ENCODE results near the gene FAM177B.

FAM177B gene

GRCh38 chr1:222736972-222737371 lies at the start of gene FAM177B:
Gene FAM177B (plus strand): TSS chr1:222737202. CDS start chr1:222746546, 9,344 bp downstream.
- no peak within 1 kb of the TSS for H3K4me3 Mint-ChIP-seq
- no peaks in the 10 kb centered on the region for H3K9me3 Mint-ChIP-seq
- peaks cover 22% of the 10 kb centered on the region for H3K36me3 Mint-ChIP-seq (ENCODE audit: low read depth)
- peaks cover 13% of the 10 kb centered on the region for H3K4me1 Mint-ChIP-seq (ENCODE audit: low read depth)
- no peak within 1 kb of the TSS for H3K27ac Mint-ChIP-seq
- no peaks in the 10 kb centered on the region for H3K27me3 Mint-ChIP-seq

- no peak overlapping the region for H3K4me3 Mint-ChIP-seq
- no peaks in the 10 kb centered on the region for H3K27me3 Mint-ChIP-seq
- no peaks in the 10 kb centered on the region for H3K9me3 Mint-ChIP-seq
- peaks cover 27% of the 10 kb centered on the region for H3K36me3 Mint-ChIP-seq (ENCODE audit: low read depth)
- no peak overlapping the region for H3K27ac Mint-ChIP-seq
- H3K4me1 Mint-ChIP-seq (ENCODE audit: low read depth): peaks cover 9% of the 10 kb centered on the region
Measured at GRCh38 chr1:222691016-222691415, 46.0 kb upstream of the FAM177B start.

- Mint-ChIP-seq H3K27ac (no peak overlapping the region), H3K9me3 (no peaks in the 10 kb centered on the region), H3K36me3 (ENCODE audit: low read depth) (peaks cover 26% of the 10 kb centered on the region), H3K4me3 (no peak overlapping the region), H3K4me1 (ENCODE audit: low read depth) (peaks cover 16% of the 10 kb centered on the region), H3K27me3 (no peaks in the 10 kb centered on the region)
Measured at GRCh38 chr1:222694927-222695326, 42.1 kb upstream of the FAM177B start.

- Mint-ChIP-seq H3K27me3 (no peaks in the 10 kb centered on the region), H3K4me1 (ENCODE audit: low read depth) (peaks cover 16% of the 10 kb centered on the region), H3K9me3 (no peaks in the 10 kb centered on the region), H3K4me3 (no peak overlapping the region), H3K36me3 (ENCODE audit: low read depth) (peaks cover 25% of the 10 kb centered on the region), H3K27ac (no peak overlapping the region)
Measured at GRCh38 chr1:222696741-222697140, 40.3 kb upstream of the FAM177B start.

- Mint-ChIP-seq H3K36me3 (ENCODE audit: low read depth) (peaks cover 26% of the 10 kb centered on the region), H3K4me1 (ENCODE audit: low read depth) (peaks cover 16% of the 10 kb centered on the region), H3K27me3 (no peaks in the 10 kb centered on the region), H3K27ac (no peak overlapping the region), H3K4me3 (no peak overlapping the region), H3K9me3 (no peaks in the 10 kb centered on the region)
Measured at GRCh38 chr1:222697203-222697602, 39.8 kb upstream of the FAM177B start.

- peaks cover 16% of the 10 kb centered on the region for H3K4me1 Mint-ChIP-seq (ENCODE audit: low read depth)
- no peaks in the 10 kb centered on the region for H3K9me3 Mint-ChIP-seq
- no peaks in the 10 kb centered on the region for H3K27me3 Mint-ChIP-seq
- no peak overlapping the region for H3K4me3 Mint-ChIP-seq
- H3K36me3 Mint-ChIP-seq (ENCODE audit: low read depth): peaks cover 26% of the 10 kb centered on the region
- no peak overlapping the region for H3K27ac Mint-ChIP-seq
Measured at GRCh38 chr1:222697826-222698225, 39.2 kb upstream of the FAM177B start.

GRCh38 chr1:222702210-222702609 lies 34.8 kb upstream of the FAM177B start:
- H3K9me3 Mint-ChIP-seq: peaks cover 3% of the 10 kb centered on the region
- peak overlapping the region; percentile 4 for H3K27ac Mint-ChIP-seq
- H3K36me3 Mint-ChIP-seq (ENCODE audit: low read depth): peaks cover 54% of the 10 kb centered on the region
- no peaks in the 10 kb centered on the region for H3K27me3 Mint-ChIP-seq
- no peak overlapping the region for H3K4me3 Mint-ChIP-seq
- peaks cover 37% of the 10 kb centered on the region for H3K4me1 Mint-ChIP-seq (ENCODE audit: low read depth)

GRCh38 chr1:222704260-222704659 lies 32.7 kb upstream of the FAM177B start:
- no peak overlapping the region for H3K27ac Mint-ChIP-seq
- no peaks in the 10 kb centered on the region for H3K27me3 Mint-ChIP-seq
- H3K4me3 Mint-ChIP-seq: no peak overlapping the region
- peaks cover 46% of the 10 kb centered on the region for H3K4me1 Mint-ChIP-seq (ENCODE audit: low read depth)
- H3K36me3 Mint-ChIP-seq (ENCODE audit: low read depth): peaks cover 57% of the 10 kb centered on the region
- peaks cover 3% of the 10 kb centered on the region for H3K9me3 Mint-ChIP-seq

GRCh38 chr1:222706815-222707214 lies 30.2 kb upstream of the FAM177B start:
- H3K9me3 Mint-ChIP-seq: peaks cover 3% of the 10 kb centered on the region
- H3K36me3 Mint-ChIP-seq (ENCODE audit: low read depth): peaks cover 65% of the 10 kb centered on the region
- H3K27me3 Mint-ChIP-seq: no peaks in the 10 kb centered on the region
- H3K27ac Mint-ChIP-seq: peak overlapping the region; percentile 40
- H3K4me1 Mint-ChIP-seq (ENCODE audit: low read depth): peaks cover 68% of the 10 kb centered on the region
- no peak overlapping the region for H3K4me3 Mint-ChIP-seq

- Mint-ChIP-seq H3K36me3 (ENCODE audit: low read depth) (peaks cover 49% of the 10 kb centered on the region), H3K27me3 (no peaks in the 10 kb centered on the region), H3K4me1 (ENCODE audit: low read depth) (peaks cover 69% of the 10 kb centered on the region), H3K27ac (no peak overlapping the region), H3K4me3 (peak overlapping the region; percentile 96), H3K9me3 (no peaks in the 10 kb centered on the region)
Measured at GRCh38 chr1:222709700-222710153, 27.3 kb upstream of the FAM177B start.

GRCh38 chr1:222711319-222712252 lies 25.4 kb upstream of the FAM177B start:
- Mint-ChIP-seq H3K27ac (peak overlapping the region; percentile 93), H3K9me3 (no peaks in the 10 kb centered on the region), H3K4me1 (ENCODE audit: low read depth) (peaks cover 61% of the 10 kb centered on the region), H3K27me3 (no peaks in the 10 kb centered on the region), H3K4me3 (peak overlapping the region; percentile 96), H3K36me3 (ENCODE audit: low read depth) (peaks cover 42% of the 10 kb centered on the region)

GRCh38 chr1:222712253-222713090 lies 24.5 kb upstream of the FAM177B start, which contains the start of the genes AIDA and BROX:
Gene AIDA (minus strand): TSS chr1:222712491. CDS start chr1:222712317, 174 bp downstream.
Gene BROX (plus strand): TSS chr1:222712564. CDS start chr1:222715700, 3,136 bp downstream.
- Mint-ChIP-seq H3K4me1 (ENCODE audit: low read depth) (peaks cover 62% of the 10 kb centered on the region), H3K27ac (peak within 1 kb of the TSS; percentile 99), H3K27me3 (no peaks in the 10 kb centered on the region), H3K9me3 (no peaks in the 10 kb centered on the region), H3K4me3 (peak within 1 kb of the TSS; percentile 96), H3K36me3 (ENCODE audit: low read depth) (peaks cover 44% of the 10 kb centered on the region)

GRCh38 chr1:222713091-222713961 lies 23.7 kb upstream of the FAM177B start:
- Mint-ChIP-seq H3K9me3 (no peaks in the 10 kb centered on the region), H3K36me3 (ENCODE audit: low read depth) (peaks cover 49% of the 10 kb centered on the region), H3K27me3 (no peaks in the 10 kb centered on the region), H3K27ac (peak overlapping the region; percentile 99), H3K4me1 (ENCODE audit: low read depth) (peaks cover 57% of the 10 kb centered on the region), H3K4me3 (peak overlapping the region; percentile 96)

GRCh38 chr1:222716393-222716792 lies 20.6 kb upstream of the FAM177B start:
- Mint-ChIP-seq H3K36me3 (ENCODE audit: low read depth) (peaks cover 62% of the 10 kb centered on the region), H3K27ac (no peak overlapping the region), H3K4me3 (no peak overlapping the region), H3K9me3 (no peaks in the 10 kb centered on the region), H3K4me1 (ENCODE audit: low read depth) (peaks cover 30% of the 10 kb centered on the region), H3K27me3 (no peaks in the 10 kb centered on the region)
